Panc1 (cell line): ENCODE data around the gene SYNGR2. TPM values are rescaled to one million over a fixed set of nuclear protein-coding genes. Genes with fewer than 3 reads are reported as not detected.

Experiments
- ATAC-seq: fragments of 200-7000 bp; cut with Tn5 transposase; 2 replicates; pipeline ENCODE4 v1.9.1; 2020; ENCODE audit warnings: mild to moderate bottlenecking, moderate library complexity
- BruUV-seq: library from RNA; stranded (reverse); fragments of 400-500 nt; replicated peaks from 2 replicates; lab custom pipeline; 2021; lab: Mats Ljungman, UMichigan
- CTCF ChIA-PET: fragments of 300-600 bp; sonication (Branson Sonifier 250); formaldehyde crosslinking; loops from one replicate; lab custom pipeline; 2022; ENCODE audit warnings: antibody characterized with exemption; lab: Charles Lee
- POLR2A ChIA-PET: fragments of 300-600 bp; sonication (Branson Sonifier 250); formaldehyde crosslinking; loops from one replicate; lab custom pipeline; 2022; ENCODE audit warnings: antibody characterized with exemption; lab: Charles Lee
- DNase-seq: peaks from one replicate; pipeline ENCODE4 v3.0.0-alpha.2; 2010; ENCODE audit warnings: low read depth, low spot score
- H3K27ac ChIP-seq: 2 replicates; pipeline ENCODE4 v1.5.1; 2011; ENCODE audit warnings: mild to moderate bottlenecking, low read length, inconsistent platforms
- H3K27me3 ChIP-seq: fragments of 200-500 bp; sonication (Bioruptor generic); 2 replicates; pipeline ENCODE4 v1.6.0; 2014; ENCODE audit warnings: low read length, inconsistent platforms; ENCODE audit not compliant: control insufficient read depth, insufficient read depth
- H3K36me3 ChIP-seq: fragments of 200-500 bp; sonication (Bioruptor generic); 2 replicates; pipeline ENCODE4 v1.5.1; 2014; ENCODE audit warnings: inconsistent platforms, mild to moderate bottlenecking, low read length, moderate library complexity; ENCODE audit not compliant: control insufficient read depth, insufficient read depth
- H3K4me1 ChIP-seq: 2 replicates; pipeline ENCODE4 v1.5.1; 2011; ENCODE audit warnings: inconsistent platforms, mild to moderate bottlenecking, low read length, moderate library complexity; ENCODE audit not compliant: control insufficient read depth, insufficient read depth
- H3K4me3 ChIP-seq, 2 experiments: 2 replicates each; pipeline ENCODE4 v1.5.1; 2011 to 2012; ENCODE audit warnings: low read depth in 2 of 2, low read length in 2 of 2, mild to moderate bottlenecking in 2 of 2, inconsistent platforms in 1 of 2, moderate library complexity in 1 of 2
- H3K9me3 ChIP-seq: fragments of 200-500 bp; sonication (Bioruptor generic); 2 replicates; pipeline ENCODE4 v1.5.1; 2014; ENCODE audit warnings: low read depth, mild to moderate bottlenecking, inconsistent platforms, low read length, moderate library complexity; ENCODE audit not compliant: control insufficient read depth, insufficient read depth
- CTCF ChIP-seq: fragments of 450-650 bp; IDR thresholded peaks from 2 replicates; pipeline ENCODE4 v1.5.1; 2017; ENCODE audit warnings: mild to moderate bottlenecking
- POLR2AphosphoS5 ChIP-seq: IDR thresholded peaks from 2 replicates; pipeline ENCODE4 v1.6.1; 2012; ENCODE audit warnings: mild to moderate bottlenecking, low read depth, low read length, moderate library complexity
- REST ChIP-seq, 2 experiments: IDR thresholded peaks; 2 replicates each; pipeline ENCODE4 v1.6.1; 2011 to 2012; ENCODE audit warnings: low read depth in 2 of 2, control low read depth in 1 of 2, low read length in 1 of 2, mild to moderate bottlenecking in 1 of 2, moderate library complexity in 1 of 2; ENCODE audit not compliant: insufficient read depth in 1 of 2
- SIN3A ChIP-seq: IDR thresholded peaks from 2 replicates; pipeline ENCODE4 v1.6.1; 2012; ENCODE audit warnings: low read depth, mild to moderate bottlenecking, low read length, moderate library complexity, borderline replicate concordance; ENCODE audit not compliant: insufficient read depth
- TCF7L2 ChIP-seq: IDR thresholded peaks from 2 replicates; pipeline ENCODE4 v1.6.1; 2011; ENCODE audit warnings: mild to moderate bottlenecking, low read depth, low read length, inconsistent platforms
- in situ Hi-C: cut with HindIII; loops from 2 replicates; pipeline ENCODE4 v1.10.0; 2016; ENCODE audit warnings: low sequenced_read_pairs, low pct_unique_long_range_greater_than_20kb
- intact Hi-C: fragments of 100-400 bp; cut with micrococcal nuclease; formaldehyde crosslinking; loops from one replicate; pipeline ENCODE4 v1.10.0; 2022; ENCODE audit not compliant: unreplicated experiment
- total RNA-seq: library from RNA; stranded (reverse); gene quantifications from one replicate; pipeline ENCODE4 v1.2.1, GENCODE V29; 2021; ENCODE audit not compliant: unreplicated experiment

Gene SYNGR2
- total RNA-seq, 1 experiment from 2014 or later = 204 TPM

DNA sequence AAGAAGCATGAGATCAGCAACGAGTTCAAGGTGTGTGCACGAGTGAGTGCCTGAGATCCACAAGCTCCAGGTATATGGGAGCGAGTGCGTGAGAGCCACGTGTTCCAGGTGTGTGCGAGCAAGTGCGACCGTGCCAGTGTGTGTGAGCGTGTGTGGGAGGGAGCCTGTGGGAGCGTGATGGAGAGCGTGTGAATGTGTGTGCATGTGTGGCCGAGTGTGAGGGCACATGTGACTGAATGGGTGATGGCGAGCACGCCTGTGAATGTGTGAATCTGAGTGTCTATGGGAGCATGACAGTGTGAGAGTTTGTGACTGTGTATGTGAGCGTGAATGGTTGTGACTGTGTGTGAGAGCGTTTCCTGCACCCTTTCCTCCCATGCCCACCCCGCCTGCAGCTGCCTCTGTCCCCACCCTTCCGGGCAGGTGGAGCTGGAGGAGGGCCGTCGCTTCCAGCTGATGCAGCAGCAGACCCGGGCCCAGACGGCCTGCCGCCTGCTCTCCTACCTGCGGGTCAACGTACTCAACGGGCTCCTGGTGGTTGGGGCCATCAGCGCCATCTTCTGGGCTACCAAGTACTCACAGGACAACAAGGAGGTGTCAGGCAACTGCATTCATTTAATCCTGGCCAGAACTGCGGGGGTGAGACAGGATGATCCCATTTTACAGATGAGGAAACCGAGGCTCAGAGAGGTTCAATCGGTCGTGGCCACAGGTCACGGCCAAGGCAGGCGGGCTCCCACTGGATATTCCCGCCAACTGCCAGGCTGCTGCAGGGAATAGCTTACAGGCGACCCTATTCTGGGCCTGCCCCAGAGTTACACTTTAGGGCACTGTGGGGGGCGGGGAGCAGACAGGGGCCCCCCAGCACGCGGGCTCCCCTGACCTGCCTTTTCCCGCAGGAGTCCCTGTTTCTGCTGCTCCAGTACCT, 34.1 kb upstream of the SYNGR2 start:
- no peak overlapping the region for H3K4me3 ChIP-seq
- H3K4me1 ChIP-seq = peaks cover 13% of the 10 kb centered on the region
- no peaks in the 10 kb centered on the region for H3K9me3 ChIP-seq
- DNase-seq (no peak), ATAC-seq (peak; percentile 64)
- no peaks in the 10 kb centered on the region; the same call in 1 of the 2 replicates for H3K36me3 ChIP-seq
- TF ChIP-seq SIN3A (no peak), TCF7L2 (no peak), CTCF (peak; percentile 87)
- ChIA-PET CTCF (interaction anchor here (1.4 kb wide), 1 partner anchor 49 kb away, joined by 5 read pairs; no protein-coding TSS in a partner anchor), POLR2A (no interaction called here)
- BruUV-seq = no TSS peak
- no peak overlapping the region for H3K27ac ChIP-seq
- in situ Hi-C loops = no loop called here
- no peaks in the 10 kb centered on the region for H3K27me3 ChIP-seq
- intact Hi-C loops = no loop called here

DNA sequence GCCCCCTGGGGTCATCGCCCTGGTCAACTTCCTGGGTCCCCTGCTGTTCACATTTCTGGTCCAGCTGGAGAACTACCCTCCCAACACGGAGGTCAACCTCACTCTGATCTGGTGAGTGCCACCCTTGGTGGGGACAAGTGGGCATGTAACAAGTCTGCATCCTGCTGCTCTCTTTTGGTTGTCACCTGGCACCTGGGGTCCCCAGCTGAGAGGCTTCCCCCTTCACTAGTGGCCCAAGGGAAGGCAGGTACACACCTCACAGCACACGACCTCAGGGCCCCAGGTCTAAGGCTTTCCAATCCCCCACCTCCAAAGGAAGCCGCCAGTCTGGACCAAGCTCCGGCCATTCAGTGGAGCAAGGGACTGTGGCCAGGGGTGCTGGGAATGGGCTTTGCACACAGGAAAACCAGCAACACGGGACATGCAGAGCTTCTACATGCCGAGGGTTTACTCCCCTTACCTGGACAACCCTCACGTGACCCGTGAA, 33.4 kb upstream of the SYNGR2 start:
- intact Hi-C loops = no loop called here

More for the DNA sequence above, 33.4 kb upstream of the SYNGR2 start:
- Histone ChIP-seq H3K4me1 (peaks cover 6% of the 10 kb centered on the region), H3K4me3 (no peak overlapping the region), H3K9me3 (no peaks in the 10 kb centered on the region), H3K27ac (no peak overlapping the region), H3K36me3 (no peaks in the 10 kb centered on the region; the same call in 1 of the 2 replicates), H3K27me3 (no peaks in the 10 kb centered on the region)
- ATAC-seq (no peak), DNase-seq (no peak)
- POLR2A ChIA-PET = interaction anchor here (0.6 kb wide), 1 partner anchor 19 kb away, joined by 3 read pairs; no protein-coding TSS in a partner anchor
- TF ChIP-seq SIN3A = no peak
- no peak for TF ChIP-seq TCF7L2
- TF ChIP-seq POLR2AphosphoS5 = no peak
- TF ChIP-seq REST (IDR thresholded peaks at IDR 0.05; ENCODE audit: insufficient read depth in 1 of 2, low read depth in 2 of 2, low read length in 1 of 2) = no peak
- TF ChIP-seq CTCF = no peak
- in situ Hi-C loops = no loop called here
- CTCF ChIA-PET = interaction anchor here (1.4 kb wide), 1 partner anchor 50 kb away, joined by 5 read pairs; no protein-coding TSS in a partner anchor
- BruUV-seq = no TSS peak
